Ectodermal cell (in vitro differentiated cells): ENCODE data around the gene FCN3.
A peak's percentile ranks its signal among the peaks of the same experiment; 100 is the strongest.

ENCODE experiments used
- H3K27ac ChIP-seq: 2 replicates; pipeline ENCODE4 v1.7.0; 2013; ENCODE audit warnings: mild to moderate bottlenecking, low read depth, low read length; ENCODE audit not compliant: insufficient read depth, poor library complexity, severe bottlenecking
- H3K27me3 ChIP-seq: 2 replicates; pipeline ENCODE4 v1.7.0; 2013; ENCODE audit warnings: mild to moderate bottlenecking, low read length; ENCODE audit not compliant: insufficient read depth, control insufficient read depth, poor library complexity, severe bottlenecking
- H3K36me3 ChIP-seq: one replicate; pipeline ENCODE4 v1.7.0; 2013; ENCODE audit warnings: low read length; ENCODE audit not compliant: control insufficient read depth, insufficient read depth
- H3K4me1 ChIP-seq: one replicate; pipeline ENCODE4 v1.7.0; 2013; ENCODE audit warnings: low read length; ENCODE audit not compliant: control insufficient read depth, insufficient read depth
- H3K4me3 ChIP-seq: 2 replicates; pipeline ENCODE4 v1.7.0; 2013; ENCODE audit warnings: low read depth, low read length, control low read depth; ENCODE audit not compliant: insufficient read depth
- H3K9me3 ChIP-seq: 2 replicates; pipeline ENCODE4 v1.7.0; 2013; ENCODE audit warnings: mild to moderate bottlenecking, low read length, moderate library complexity; ENCODE audit not compliant: control insufficient read depth
- WGBS, 2 experiments: methylation state at CpG; one replicate each; pipeline ENCODE4 v1.1.7; 2013; ENCODE audit warnings: missing lambda C conversion rate in 2 of 2; 5-methylcytosine and 5-hydroxymethylcytosine counted together

Gene FCN3

GRCh38 chr1:27330786-27331185, 43.8 kb downstream of the FCN3 start:
- H3K36me3 ChIP-seq, result peaks cover 15% of the 10 kb centered on the region
- 92 to 96% methylated on average over 8 of the region's 8 CpGs for WGBS, 2 experiments
- H3K27ac ChIP-seq, result no peak overlapping the region
- no peaks in the 10 kb centered on the region for H3K4me1 ChIP-seq
- H3K4me3 ChIP-seq, result no peak overlapping the region
- H3K9me3 ChIP-seq, result no peaks in the 10 kb centered on the region
- no peaks in the 10 kb centered on the region for H3K27me3 ChIP-seq

GRCh38 chr1:27327964-27328363, 46.7 kb downstream of the FCN3 start:
- Histone ChIP-seq H3K9me3 (no peaks in the 10 kb centered on the region), H3K27me3 (no peaks in the 10 kb centered on the region), H3K4me1 (peaks cover 3% of the 10 kb centered on the region), H3K36me3 (peaks cover 10% of the 10 kb centered on the region), H3K27ac (no peak overlapping the region), H3K4me3 (no peak overlapping the region)
- 94 to 95% methylated on average over 5 of the region's 5 CpGs for WGBS, 2 experiments

- WGBS, 2 experiments, result 96 to 97% methylated on average over 15 of the region's 15 CpGs
Measured at GRCh38 chr1:27325286-27325685, 49.3 kb downstream of the FCN3 start.

GRCh38 chr1:27322569-27323240, 51.9 kb downstream of the FCN3 start:
- 17 to 19% methylated on average over 9 to 10 of the region's 10 CpGs for WGBS, 2 experiments
- Histone ChIP-seq H3K4me3 (peak overlapping the region; percentile 66), H3K27ac (peak overlapping the region; percentile 62), H3K36me3 (peaks cover 10% of the 10 kb centered on the region), H3K9me3 (no peaks in the 10 kb centered on the region), H3K4me1 (peaks cover 3% of the 10 kb centered on the region), H3K27me3 (no peaks in the 10 kb centered on the region)

More at GRCh38 chr1:27325286-27325685, 49.3 kb downstream of the FCN3 start:
- Histone ChIP-seq H3K4me3 (no peak overlapping the region), H3K27ac (no peak overlapping the region), H3K9me3 (no peaks in the 10 kb centered on the region), H3K4me1 (peaks cover 3% of the 10 kb centered on the region), H3K27me3 (no peaks in the 10 kb centered on the region), H3K36me3 (peaks cover 10% of the 10 kb centered on the region)

- WGBS, 2 experiments, result 1% methylated on average over 67 of the region's 67 CpGs
- peak within 1 kb of the TSS; percentile 62 for H3K27ac ChIP-seq
- H3K4me3 ChIP-seq, result peak within 1 kb of the TSS; percentile 66
- H3K9me3 ChIP-seq, result no peaks in the 10 kb centered on the region
- H3K36me3 ChIP-seq, result peaks cover 10% of the 10 kb centered on the region
- H3K27me3 ChIP-seq, result no peaks in the 10 kb centered on the region
- peaks cover 3% of the 10 kb centered on the region for H3K4me1 ChIP-seq
Measured at GRCh38 chr1:27321813-27322568, 52.6 kb downstream of the FCN3 start, which contains the start of gene TMEM222. Gene TMEM222 (plus strand): TSS chr1:27322163. CDS start chr1:27322198, 35 bp downstream.
